Measurements from ENCODE around the gene ECT2. TPM values are rescaled to one million over a fixed set of nuclear protein-coding genes. Genes with fewer than 3 reads are reported as not detected.

ECT2 gene
- total and polyA plus RNA-seq, 2 of the 8 experiments (the other 6 are each of a cell fraction or from before 2014, with no cell fraction given), result 19.5 to 88.7 TPM

DNA sequence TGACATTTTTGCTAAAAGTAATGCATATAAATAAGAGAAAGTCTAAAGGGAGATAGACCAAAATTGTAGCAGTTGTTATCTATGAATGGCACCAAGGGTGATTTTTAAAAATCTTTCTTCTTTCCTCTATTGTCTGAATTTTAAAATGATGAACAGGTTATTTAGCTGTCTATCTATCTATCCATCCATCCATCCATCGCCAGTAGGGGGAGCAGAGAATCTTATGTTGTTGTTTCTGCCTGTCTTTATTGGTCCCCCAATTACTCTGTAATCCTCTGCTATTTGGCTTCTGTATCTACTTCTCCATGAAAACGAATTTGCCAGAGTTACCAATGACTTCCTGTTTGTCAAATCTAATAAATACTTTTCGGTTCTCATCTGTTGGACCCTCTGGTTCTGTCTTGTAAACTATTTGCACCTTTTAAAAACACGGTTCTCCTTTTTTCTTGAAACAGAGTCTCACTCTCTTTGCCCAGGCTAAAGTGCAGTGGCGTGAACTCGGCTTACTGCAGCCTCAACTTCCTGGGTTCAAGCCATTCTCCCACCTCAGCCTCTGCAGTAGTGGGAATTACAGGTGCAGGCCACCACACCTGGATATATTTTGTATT lies 86.0 kb downstream of the ECT2 start:
- Histone ChIP-seq H4K5ac (ENCODE audit: insufficient read length, low read depth, low read length) (no peak overlapping the region), H4K8ac (ENCODE audit: extremely low read depth, insufficient read depth, low read length) (no peak overlapping the region), H2BK12ac (ENCODE audit: low read depth, low read length) (no peak overlapping the region), H2AFZ (ENCODE audit: low read length) (no peak overlapping the region), H2BK5ac (ENCODE audit: low read depth, low read length) (no peak overlapping the region), H3K9me3 (ENCODE audit: insufficient read depth in 2 of 2, low read depth in 1 of 2, low read length in 1 of 2) (no peaks in the 10 kb centered on the region), H3K18ac (ENCODE audit: extremely low read depth, low read length) (no peak overlapping the region), H3K4me1 (replicated peaks in 1 of 4; ENCODE audit: control insufficient read depth in 3 of 4, insufficient read depth in 4 of 4, low read length in 3 of 4) (peaks cover 0 to 4% (median 1%) of the 10 kb centered on the region in 4 experiments; a peak in 2 of 7 replicates), H3K27ac (ENCODE audit: low read depth, low read length) (no peak overlapping the region), H4K20me1 (replicated peaks in 1 of 2; ENCODE audit: control insufficient read depth in 1 of 2, insufficient read depth in 2 of 2, low read length in 2 of 2) (no peaks in the 10 kb centered on the region), H3K79me1 (ENCODE audit: low read depth, low read length) (no peaks in the 10 kb centered on the region), H3K27me3 (replicated peaks in 1 of 4; ENCODE audit: control insufficient read depth in 3 of 4, extremely low read depth in 1 of 4, insufficient read depth in 3 of 4, low read length in 3 of 4) (no peaks in the 10 kb centered on the region), H3K14ac (ENCODE audit: insufficient read length) (no peak overlapping the region), H3K9ac (replicated peaks in 1 of 4; ENCODE audit: extremely low read depth in 1 of 4, low read depth in 3 of 4, low read length in 3 of 4) (no peak overlapping the region), H3K23me2 (ENCODE audit: low read depth, low read length) (peaks cover 1% of the 10 kb centered on the region; the same call in 1 of the 2 replicates), H3K79me2 (ENCODE audit: control insufficient read depth in 1 of 2, insufficient read depth in 2 of 2, low read length in 2 of 2) (no peaks in the 10 kb centered on the region), H2BK20ac (ENCODE audit: low read length) (no peak overlapping the region), H3K23ac (ENCODE audit: insufficient read length) (no peak overlapping the region), H3K36me3 (ENCODE audit: control insufficient read depth in 2 of 4, insufficient read depth in 4 of 4, low read length in 3 of 4) (no peaks in the 10 kb centered on the region), H3K4me3 (ENCODE audit: extremely low read depth in 1 of 4, insufficient read depth in 2 of 4, low read depth in 3 of 4, low read length in 4 of 4) (no peak overlapping the region), H2BK15ac (ENCODE audit: low read length) (no peak overlapping the region), H4K91ac (replicated peaks; ENCODE audit: insufficient read length, low read length) (no peak overlapping the region), H3K4ac (replicated peaks; ENCODE audit: insufficient read length, low read depth, low read length) (no peak overlapping the region), H3K4me2 (ENCODE audit: insufficient read depth in 1 of 2, low read depth in 2 of 2, low read length in 2 of 2) (no peak overlapping the region), H3K56ac (replicated peaks; ENCODE audit: insufficient read length, low read depth, low read length) (no peak overlapping the region), H2BK120ac (replicated peaks; ENCODE audit: low read depth, low read length) (no peak overlapping the region), H2AK5ac (ENCODE audit: low read depth, low read length) (no peak overlapping the region)
- CTCF ChIA-PET (ENCODE audit: partially characterized antibody), result interaction anchor here (0.6 to 1.8 kb wide), 14 partner anchors 10 to 481 kb away, joined by 3 to 6 read pairs (median 3); no protein-coding TSS in a partner anchor
- TF ChIP-seq GTF2F1 (IDR thresholded peaks at IDR 0.05; ENCODE audit: borderline replicate concordance, low read depth, low read length), result no peak
- no peak for TF ChIP-seq BACH1 (IDR thresholded peaks at IDR 0.05; ENCODE audit: low read length)
- TF ChIP-seq RAD21 (IDR thresholded peaks at IDR 0.05 in 1 of 2, conservative IDR thresholded peaks at IDR 0.05 in 1 of 2; ENCODE audit: low read depth in 2 of 2, low read length in 2 of 2), result peak; percentile 69 to 78
- TF ChIP-seq SAP30 (IDR thresholded peaks at IDR 0.05; ENCODE audit: insufficient read depth, insufficient replicate concordance, low read length), result no peak
- TF ChIP-seq EP300 (IDR thresholded peaks at IDR 0.05; ENCODE audit: borderline replicate concordance in 1 of 2, low read depth in 2 of 2, low read length in 2 of 2), result no peak
- TF ChIP-seq, protein P1, sequence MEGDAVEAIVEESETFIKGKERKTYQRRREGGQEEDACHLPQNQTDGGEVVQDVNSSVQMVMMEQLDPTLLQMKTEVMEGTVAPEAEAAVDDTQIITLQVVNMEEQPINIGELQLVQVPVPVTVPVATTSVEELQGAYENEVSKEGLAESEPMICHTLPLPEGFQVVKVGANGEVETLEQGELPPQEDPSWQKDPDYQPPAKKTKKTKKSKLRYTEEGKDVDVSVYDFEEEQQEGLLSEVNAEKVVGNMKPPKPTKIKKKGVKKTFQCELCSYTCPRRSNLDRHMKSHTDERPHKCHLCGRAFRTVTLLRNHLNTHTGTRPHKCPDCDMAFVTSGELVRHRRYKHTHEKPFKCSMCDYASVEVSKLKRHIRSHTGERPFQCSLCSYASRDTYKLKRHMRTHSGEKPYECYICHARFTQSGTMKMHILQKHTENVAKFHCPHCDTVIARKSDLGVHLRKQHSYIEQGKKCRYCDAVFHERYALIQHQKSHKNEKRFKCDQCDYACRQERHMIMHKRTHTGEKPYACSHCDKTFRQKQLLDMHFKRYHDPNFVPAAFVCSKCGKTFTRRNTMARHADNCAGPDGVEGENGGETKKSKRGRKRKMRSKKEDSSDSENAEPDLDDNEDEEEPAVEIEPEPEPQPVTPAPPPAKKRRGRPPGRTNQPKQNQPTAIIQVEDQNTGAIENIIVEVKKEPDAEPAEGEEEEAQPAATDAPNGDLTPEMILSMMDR (IDR thresholded peaks at IDR 0.05; ENCODE audit: control extremely low read depth in 1 of 3, insufficient read depth in 1 of 3, low read depth in 1 of 3, low read length in 3 of 3), result peak in 2 of 3 experiments; percentile 56 to 68; a peak in 3 of 4 replicates
- TF ChIP-seq TAF7 (optimal IDR thresholded peaks at IDR 0.05; ENCODE audit: borderline replicate concordance, low read depth, low read length), result no peak
- FAIRE-seq (no peak), DNase-seq (ENCODE audit: low read depth in 1 of 2, low spot score in 2 of 2) (no peak)
- WGBS, 2 experiments (ENCODE audit: extremely low coverage in 1 of 2, insufficient coverage in 1 of 2, insufficient read length in 1 of 2, insufficient replicate concordance in 2 of 2, low coverage in 1 of 2, low lambda C conversion rate in 2 of 2, missing lambda C conversion rate in 1 of 2), result 53% methylated on average over 6 of the region's 6 CpGs; no CpG with 5 or more reads in 1 of the 2 experiments
- POLR2A ChIA-PET (ENCODE audit: partially characterized antibody), result interaction anchor here (1.3 kb wide), 1 partner anchor 11 kb away, joined by 4 read pairs; no protein-coding TSS in a partner anchor
